Loucy (cell line): Measurements from ENCODE around the gene ZBTB20.

Source experiments
- H2AFZ ChIP-seq: fragments of 200-600 bp; sonication (generic); 2 replicates; pipeline ENCODE4 v1.6.0; 2016; ENCODE audit warnings: antibody characterized with exemption, mild to moderate bottlenecking, low read length, moderate library complexity
- H3F3A ChIP-seq: fragments of 200-600 bp; 2 replicates; pipeline ENCODE4 v1.6.0; 2016; ENCODE audit warnings: antibody characterized with exemption, low read depth, mild to moderate bottlenecking
- H3K27me3 ChIP-seq: fragments of 200-600 bp; sonication (generic); 2 replicates; pipeline ENCODE4 v1.6.1; 2014; ENCODE audit warnings: low read length, mild to moderate bottlenecking; ENCODE audit not compliant: insufficient read depth, poor library complexity, severe bottlenecking
- H3K36me3 ChIP-seq: fragments of 200-600 bp; sonication (generic); 2 replicates; pipeline ENCODE4 v1.6.1; 2016; ENCODE audit warnings: low read length; ENCODE audit not compliant: insufficient read depth
- H3K4me1 ChIP-seq: fragments of 200-600 bp; sonication (generic); 2 replicates; pipeline ENCODE4 v1.5.1; 2014; ENCODE audit warnings: low read length, mild to moderate bottlenecking; ENCODE audit not compliant: insufficient read depth, poor library complexity, severe bottlenecking
- H3K4me2 ChIP-seq: fragments of 200-600 bp; sonication (generic); 2 replicates; pipeline ENCODE4 v1.6.0; 2014; ENCODE audit warnings: antibody characterized with exemption, low read length, low read depth, mild to moderate bottlenecking; ENCODE audit not compliant: poor library complexity, severe bottlenecking
- H3K4me3 ChIP-seq: fragments of 200-600 bp; sonication (generic); 2 replicates; pipeline ENCODE4 v1.5.1; 2014; ENCODE audit warnings: low read length, mild to moderate bottlenecking, mixed read lengths; ENCODE audit not compliant: poor library complexity, severe bottlenecking
- H3K79me2 ChIP-seq: fragments of 200-600 bp; sonication (generic); 2 replicates; pipeline ENCODE4 v1.6.1; 2014; ENCODE audit warnings: low read length; ENCODE audit not compliant: insufficient read depth
- H3K9ac ChIP-seq: fragments of 200-600 bp; sonication (generic); 2 replicates; pipeline ENCODE4 v1.6.0; 2014; ENCODE audit warnings: mild to moderate bottlenecking, low read depth, low read length, moderate library complexity; ENCODE audit not compliant: poor library complexity, severe bottlenecking
- H3K9me2 ChIP-seq: fragments of 200-600 bp; sonication (generic); replicated peaks from 2 replicates; pipeline ENCODE4 v1.6.1; 2016; ENCODE audit warnings: low read depth, low read length, mixed read lengths
- H3K9me3 ChIP-seq: fragments of 200-600 bp; sonication (generic); 2 replicates; pipeline ENCODE4 v1.6.1; 2014; ENCODE audit warnings: mild to moderate bottlenecking, antibody characterized with exemption, low read length, low read depth; ENCODE audit not compliant: insufficient read depth
- H4K20me1 ChIP-seq: fragments of 200-600 bp; sonication (generic); 2 replicates; pipeline ENCODE4 v1.6.0; 2014; ENCODE audit warnings: antibody characterized with exemption, low read length, mild to moderate bottlenecking; ENCODE audit not compliant: insufficient read depth, poor library complexity, severe bottlenecking
- EZH2phosphoT487 ChIP-seq: fragments of 200-600 bp; IDR thresholded peaks from 2 replicates; pipeline ENCODE4 v1.6.1; 2018; ENCODE audit warnings: antibody characterized with exemption, mild to moderate bottlenecking, moderate library complexity, borderline replicate concordance
- TF ChIP-seq, protein P1 (sequence below): fragments of 200-600 bp; sonication (generic); conservative IDR thresholded peaks from 2 replicates; pipeline ENCODE4 v1.5.1; 2014; ENCODE audit warnings: mild to moderate bottlenecking, antibody characterized with exemption, low read length

ZBTB20 gene

DNA sequence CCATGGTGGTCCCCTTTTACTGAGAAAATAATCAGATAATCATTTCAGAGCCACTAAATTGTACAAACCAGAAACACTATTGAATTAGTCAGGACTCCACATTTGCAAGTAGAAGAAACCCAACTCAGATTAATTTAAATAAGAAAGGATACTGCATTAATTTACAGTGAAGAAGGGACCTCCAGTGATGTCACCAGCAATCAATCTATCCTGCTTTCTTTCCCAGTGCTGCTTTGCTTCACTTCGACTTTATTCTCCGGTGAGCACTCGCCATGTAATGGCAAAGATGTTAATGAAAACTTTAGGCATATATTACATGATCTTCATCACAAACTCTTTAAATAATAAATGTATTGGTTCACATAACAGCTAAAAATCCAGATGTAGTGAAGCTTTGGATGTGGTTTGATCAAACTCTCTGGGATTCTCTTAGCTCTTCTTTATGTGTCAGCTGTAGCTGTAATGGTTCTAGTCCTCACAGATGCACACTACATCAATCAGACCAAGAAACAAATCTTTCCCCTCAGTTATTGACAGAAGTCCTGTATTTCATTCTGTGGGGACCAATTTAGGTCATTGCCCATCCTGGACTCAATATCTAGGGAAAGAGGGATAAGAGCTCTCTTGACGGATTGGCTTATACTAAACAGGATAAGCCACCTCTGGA is 14.2 kb upstream of the ZBTB20 start:
- Histone ChIP-seq H3K4me1 (peaks cover 31% of the 10 kb centered on the region), H4K20me1 (no peaks in the 10 kb centered on the region), H3K4me3 (no peak overlapping the region), H3F3A (peaks cover 10% of the 10 kb centered on the region; the same call in 1 of the 2 replicates), H3K36me3 (no peaks in the 10 kb centered on the region), H3K4me2 (no peak overlapping the region), H3K9me2 (no peaks in the 10 kb centered on the region), H3K9ac (no peak overlapping the region), H3K79me2 (no peaks in the 10 kb centered on the region), H2AFZ (no peak overlapping the region), H3K9me3 (no peaks in the 10 kb centered on the region), H3K27me3 (no peaks in the 10 kb centered on the region)
- no peak for TF ChIP-seq EZH2phosphoT487
- TF ChIP-seq, protein P1, sequence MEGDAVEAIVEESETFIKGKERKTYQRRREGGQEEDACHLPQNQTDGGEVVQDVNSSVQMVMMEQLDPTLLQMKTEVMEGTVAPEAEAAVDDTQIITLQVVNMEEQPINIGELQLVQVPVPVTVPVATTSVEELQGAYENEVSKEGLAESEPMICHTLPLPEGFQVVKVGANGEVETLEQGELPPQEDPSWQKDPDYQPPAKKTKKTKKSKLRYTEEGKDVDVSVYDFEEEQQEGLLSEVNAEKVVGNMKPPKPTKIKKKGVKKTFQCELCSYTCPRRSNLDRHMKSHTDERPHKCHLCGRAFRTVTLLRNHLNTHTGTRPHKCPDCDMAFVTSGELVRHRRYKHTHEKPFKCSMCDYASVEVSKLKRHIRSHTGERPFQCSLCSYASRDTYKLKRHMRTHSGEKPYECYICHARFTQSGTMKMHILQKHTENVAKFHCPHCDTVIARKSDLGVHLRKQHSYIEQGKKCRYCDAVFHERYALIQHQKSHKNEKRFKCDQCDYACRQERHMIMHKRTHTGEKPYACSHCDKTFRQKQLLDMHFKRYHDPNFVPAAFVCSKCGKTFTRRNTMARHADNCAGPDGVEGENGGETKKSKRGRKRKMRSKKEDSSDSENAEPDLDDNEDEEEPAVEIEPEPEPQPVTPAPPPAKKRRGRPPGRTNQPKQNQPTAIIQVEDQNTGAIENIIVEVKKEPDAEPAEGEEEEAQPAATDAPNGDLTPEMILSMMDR, result no peak

DNA sequence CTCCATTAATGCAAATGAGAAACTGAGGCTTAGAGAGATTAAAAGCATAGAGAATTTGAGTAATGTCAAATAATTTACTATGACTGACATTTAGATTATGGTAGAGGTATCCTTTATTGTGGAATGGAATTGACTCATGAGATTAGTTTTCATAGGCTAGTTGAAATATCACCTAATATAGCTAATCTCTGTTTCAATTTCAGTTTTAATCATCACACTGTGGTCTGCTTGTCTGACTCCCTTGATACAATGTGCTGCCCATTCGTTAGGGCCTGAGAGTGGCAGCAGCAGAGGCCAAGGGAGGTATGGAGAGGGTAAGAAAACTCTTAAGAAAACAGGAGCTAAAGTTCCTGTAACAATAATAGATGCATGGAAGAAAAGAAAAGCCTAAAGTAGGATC is 13.2 kb upstream of the ZBTB20 start:
- Histone ChIP-seq H3K9me2 (no peaks in the 10 kb centered on the region), H3K9ac (no peak overlapping the region), H4K20me1 (no peaks in the 10 kb centered on the region), H3K27me3 (no peaks in the 10 kb centered on the region), H3K9me3 (no peaks in the 10 kb centered on the region), H3K4me2 (no peak overlapping the region), H3K4me1 (peaks cover 24% of the 10 kb centered on the region), H3F3A (peaks cover 7% of the 10 kb centered on the region; the same call in 1 of the 2 replicates), H3K79me2 (no peaks in the 10 kb centered on the region), H3K36me3 (no peaks in the 10 kb centered on the region), H2AFZ (no peak overlapping the region), H3K4me3 (no peak overlapping the region)
- TF ChIP-seq, protein P1, result no peak
- no peak for TF ChIP-seq EZH2phosphoT487

DNA sequence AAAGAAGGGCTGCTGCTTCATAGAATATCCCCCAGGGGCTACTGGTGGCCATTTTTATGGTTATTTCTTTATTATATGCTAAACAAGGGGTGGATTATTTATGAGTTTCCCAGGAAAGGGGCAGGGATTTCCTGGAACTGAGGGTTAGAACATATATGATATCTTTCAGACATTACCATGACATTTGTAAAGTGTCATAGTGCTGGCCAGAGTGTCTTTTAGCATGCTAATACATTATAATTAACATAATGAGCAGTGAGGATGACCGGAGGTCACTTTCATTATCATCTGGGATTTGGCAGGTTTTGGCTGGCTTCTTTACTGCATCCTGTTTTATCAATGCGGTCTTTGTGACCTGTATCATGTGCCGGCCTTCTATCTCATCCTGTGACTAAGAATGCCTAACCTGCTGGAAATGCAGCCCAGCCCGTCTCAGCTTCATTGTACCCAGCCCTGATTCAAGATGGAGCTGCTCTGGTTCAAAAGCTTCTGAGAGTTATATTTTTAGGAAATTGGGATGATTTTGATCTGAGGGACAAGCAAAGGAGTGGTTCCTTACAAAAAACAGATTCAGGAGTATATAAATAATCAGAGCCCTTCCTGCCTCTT is 9.1 kb upstream of the ZBTB20 start:
- H3K36me3 ChIP-seq, result no peaks in the 10 kb centered on the region
- no peaks in the 10 kb centered on the region for H3K9me3 ChIP-seq
- H3K4me3 ChIP-seq, result no peak overlapping the region
- no peaks in the 10 kb centered on the region for H4K20me1 ChIP-seq
- no peaks in the 10 kb centered on the region for H3F3A ChIP-seq
- no peak overlapping the region for H3K4me2 ChIP-seq
- H3K4me1 ChIP-seq, result no peaks in the 10 kb centered on the region
- no peak overlapping the region for H2AFZ ChIP-seq
- H3K27me3 ChIP-seq, result no peaks in the 10 kb centered on the region
- no peaks in the 10 kb centered on the region for H3K9me2 ChIP-seq
- H3K9ac ChIP-seq, result no peak overlapping the region
- TF ChIP-seq, protein P1, result no peak
- TF ChIP-seq EZH2phosphoT487, result no peak
- no peaks in the 10 kb centered on the region for H3K79me2 ChIP-seq
